Activated T-cell treated with anti-CD3 and anti-CD28 coated beads, Interleukin-2, amount 50 U/mL, for 1 hour (primary cell): ENCODE data around the gene RPL21.
"Not testable (repeated sequence)": the region's sequence is repeated elsewhere in the genome, so short reads cannot be mapped to it uniquely, and the experiment has no call there.

Experiments
- DNase-seq: peaks from one replicate; pipeline ENCODE4 v3.0.0-alpha.2; 2020

The RPL21 gene

GRCh38 chr13:27251166-27252091 is at the start of gene RPL21:
TSS of gene RPL21 (plus strand) at chr13:27251558. CDS start at chr13:27253777, 2,219 bp downstream.
- peak; percentile 96 for DNase-seq

GRCh38 chr13:27201661-27202060 is 49.7 kb upstream of the RPL21 start:
- DNase-seq = no peak

- no peak for DNase-seq
Measured at GRCh38 chr13:27203186-27203585, 48.2 kb upstream of the RPL21 start.

GRCh38 chr13:27203854-27204253 is 47.5 kb upstream of the RPL21 start:
- DNase-seq = no peak

GRCh38 chr13:27208514-27208913 is 42.8 kb upstream of the RPL21 start:
- DNase-seq = no peak

GRCh38 chr13:27211271-27211670 is 40.1 kb upstream of the RPL21 start:
- DNase-seq = no peak

- no peak for DNase-seq
Measured at GRCh38 chr13:27211771-27212364, 39.5 kb upstream of the RPL21 start.

GRCh38 chr13:27213386-27213785 is 38.0 kb upstream of the RPL21 start:
- not testable (repeated sequence) for DNase-seq

GRCh38 chr13:27217791-27218190 is 33.6 kb upstream of the RPL21 start:
- not testable (repeated sequence) for DNase-seq

- DNase-seq = not testable (repeated sequence)
Measured at GRCh38 chr13:27218861-27219260, 32.5 kb upstream of the RPL21 start.

GRCh38 chr13:27219611-27220010 is 31.7 kb upstream of the RPL21 start:
- no peak for DNase-seq

GRCh38 chr13:27222100-27222499 is 29.3 kb upstream of the RPL21 start:
- not testable (repeated sequence) for DNase-seq

- no peak for DNase-seq
Measured at GRCh38 chr13:27226991-27227390, 24.4 kb upstream of the RPL21 start.

GRCh38 chr13:27228131-27228530 is 23.2 kb upstream of the RPL21 start:
- no peak for DNase-seq

- no peak for DNase-seq
Measured at GRCh38 chr13:27229642-27230041, 21.7 kb upstream of the RPL21 start.

GRCh38 chr13:27233964-27234363 is 17.4 kb upstream of the RPL21 start:
- no peak for DNase-seq

GRCh38 chr13:27236478-27236877 is 14.9 kb upstream of the RPL21 start:
- DNase-seq = no peak

GRCh38 chr13:27242702-27243101 is 8.7 kb upstream of the RPL21 start:
- DNase-seq = no peak

- DNase-seq = no peak
Measured at GRCh38 chr13:27245610-27246009, 5.7 kb upstream of the RPL21 start.

GRCh38 chr13:27250833-27251165 is 559 bp upstream of the RPL21 start:
- no peak for DNase-seq

GRCh38 chr13:27252467-27252866 is 1.1 kb downstream of the RPL21 start:
- no peak for DNase-seq

GRCh38 chr13:27257233-27257568 is 5.8 kb downstream of the RPL21 start:
- no peak for DNase-seq

- DNase-seq = no peak
Measured at GRCh38 chr13:27257648-27258253, 6.4 kb downstream of the RPL21 start.
